22Rv1 (cell line): ENCODE results near the gene AMER3.

Source experiments
- CTCF ChIP-seq: fragments of 450-650 bp; IDR thresholded peaks from 2 replicates; pipeline ENCODE4 v1.5.1; 2017; ENCODE audit warnings: mild to moderate bottlenecking
- ZFX ChIP-seq: fragments of 450-650 bp; IDR thresholded peaks from 2 replicates; pipeline ENCODE4 v1.6.1; 2017; ENCODE audit warnings: antibody characterized with exemption, borderline replicate concordance

GRCh38 chr2:130765464-130765863 is 10.1 kb downstream of the AMER3 start:
- no peak for TF ChIP-seq CTCF
- TF ChIP-seq ZFX: no peak
